Subcutaneous adipose tissue (tissue), 4 donors: ENCODE data around the gene MFN2. TPM values are rescaled to one million over a fixed set of nuclear protein-coding genes. Genes with fewer than 3 reads are reported as not detected.

Source experiments
- CTCF ChIP-seq: fragments of 450-650 bp; IDR thresholded peaks from one replicate; pipeline ENCODE4 v1.5.1; 2016; ENCODE audit warnings: low read depth, mild to moderate bottlenecking, control low read depth, antibody characterized with exemption, moderate library complexity
- total RNA-seq, 4 donors: library from RNA; depleted of rRNA; stranded (reverse); fragments of >200 nt; gene quantifications; one replicate each; pipeline ENCODE4 v1.1.0, GENCODE V29; 2016

The MFN2 gene
- total RNA-seq, 4 donors from 2014 or later = 46.5 to 69.9 (median 48.8) TPM

GRCh38 chr1:12015499-12015898, 35.3 kb downstream of the MFN2 start:
- no peak for TF ChIP-seq CTCF

- TF ChIP-seq CTCF = no peak
These were observed 35.9 kb downstream of the MFN2 start for GRCh38 chr1:12016182-12016581.

DNA sequence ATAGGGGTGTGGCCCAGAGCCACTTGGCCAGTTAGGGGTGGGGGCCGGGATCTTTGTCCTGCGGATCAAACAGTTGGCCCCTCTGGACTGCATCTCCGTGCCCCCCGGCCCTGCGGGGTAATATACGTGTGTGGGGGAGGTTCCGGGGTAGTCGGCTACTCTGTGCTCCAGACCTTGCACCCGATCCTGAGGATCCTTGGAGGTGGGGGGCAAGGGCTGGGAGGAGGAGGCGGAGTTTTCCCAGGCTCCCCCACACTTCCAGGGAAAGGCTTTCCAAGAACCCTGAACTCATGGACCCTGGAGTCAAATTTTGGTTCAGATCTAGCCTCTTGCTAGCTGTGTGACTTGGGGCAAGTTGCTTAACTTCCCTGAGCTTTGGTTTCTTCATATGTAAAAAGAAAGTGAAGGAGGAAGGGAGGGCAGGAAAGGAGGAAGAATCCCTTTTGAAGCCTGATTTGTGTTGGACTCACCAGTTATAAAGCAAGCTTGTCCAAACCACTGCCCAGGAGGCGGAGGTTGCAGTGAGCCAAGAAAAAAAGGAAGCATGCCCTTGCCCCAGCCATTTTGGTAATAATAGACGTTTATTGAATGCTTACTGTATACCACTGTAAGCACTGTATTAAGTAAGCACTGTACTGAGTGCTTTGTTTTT, 39.7 kb downstream of the MFN2 start:
- TF ChIP-seq CTCF = no peak

DNA sequence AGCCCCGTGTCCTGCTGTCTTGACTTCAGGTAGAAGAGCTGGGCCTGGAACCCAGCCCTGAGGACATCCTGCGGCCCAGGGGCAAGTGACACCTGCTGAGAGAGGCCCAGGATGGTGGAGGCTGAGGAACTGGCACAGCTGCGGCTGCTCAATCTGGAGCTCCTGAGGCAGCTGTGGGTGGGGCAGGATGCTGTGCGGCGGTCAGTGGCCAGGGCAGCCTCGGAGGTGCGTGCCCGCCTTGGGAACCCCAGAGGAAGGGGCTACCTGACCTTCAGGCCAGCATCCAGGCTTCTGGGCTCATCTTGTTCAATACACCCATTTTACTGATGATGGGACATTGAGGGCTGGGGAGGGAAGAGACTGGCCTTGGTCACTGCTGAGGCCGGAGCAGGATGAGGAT, 41.4 kb downstream of the MFN2 start:
- no peak for TF ChIP-seq CTCF

DNA sequence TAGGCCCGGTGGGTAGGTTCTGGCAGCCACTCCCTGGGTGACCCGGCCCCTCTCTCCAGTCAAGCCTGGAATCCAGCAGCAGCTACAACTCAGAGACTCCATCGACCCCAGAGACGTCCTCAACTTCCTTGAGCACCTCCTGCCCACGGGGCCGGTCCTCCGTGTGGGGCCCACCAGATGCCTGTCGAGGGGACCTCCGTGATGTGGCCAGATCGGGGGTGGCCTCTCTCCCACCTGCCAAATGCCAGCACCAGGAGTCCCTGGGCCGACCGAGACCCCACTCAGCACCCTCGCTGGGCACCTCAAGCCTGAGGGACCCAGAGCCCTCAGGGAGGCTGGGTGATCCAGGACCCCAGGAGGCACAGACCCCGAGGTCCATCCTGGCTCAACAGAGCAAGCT, 41.8 kb downstream of the MFN2 start:
- no peak for TF ChIP-seq CTCF

GRCh38 chr1:12026586-12026985, 46.3 kb downstream of the MFN2 start:
- TF ChIP-seq CTCF = no peak

GRCh38 chr1:12028248-12028647, 48.0 kb downstream of the MFN2 start:
- no peak for TF ChIP-seq CTCF
